Immature natural killer cell (primary cell): ENCODE results near the gene RPS6KA2. TPM values are rescaled to one million over a fixed set of nuclear protein-coding genes. Genes with fewer than 3 reads are reported as not detected.

Experiments
- DNase-seq, 3 donors: peaks; one replicate each; pipeline ENCODE4 v3.0.0; 2022; ENCODE audit warnings: mixed read lengths in 1 of 3
- H3K27ac Mint-ChIP-seq, 6 donors: one replicate each; pipeline ENCODE4 v1.8.0; 2020; ENCODE audit warnings: mixed read lengths in 6 of 6, mild to moderate bottlenecking in 5 of 6, inconsistent platforms in 4 of 6, moderate library complexity in 3 of 6
- H3K27me3 Mint-ChIP-seq, 3 donors: one replicate each; pipeline ENCODE4 v1.8.0; 2020 to 2021; ENCODE audit warnings: low read depth in 3 of 3, mild to moderate bottlenecking in 3 of 3, mixed read lengths in 3 of 3, moderate library complexity in 3 of 3, inconsistent platforms in 1 of 3
- H3K36me3 Mint-ChIP-seq, 3 donors: one replicate each; pipeline ENCODE4 v1.8.0; 2020; ENCODE audit warnings: mixed read lengths in 3 of 3, inconsistent platforms in 2 of 3, mild to moderate bottlenecking in 2 of 3
- H3K4me1 Mint-ChIP-seq, 2 donors: one replicate each; pipeline ENCODE4 v1.8.0; 2020; ENCODE audit warnings: inconsistent platforms in 2 of 2, mild to moderate bottlenecking in 2 of 2, mixed read lengths in 2 of 2, moderate library complexity in 1 of 2
- H3K4me3 Mint-ChIP-seq, 5 donors: one replicate each; pipeline ENCODE4 v1.8.0; 2020; ENCODE audit warnings: mild to moderate bottlenecking in 5 of 5, mixed read lengths in 5 of 5, inconsistent platforms in 3 of 5, moderate library complexity in 3 of 5
- H3K9me3 Mint-ChIP-seq, 6 donors: one replicate each; pipeline ENCODE4 v1.8.0; 2020; ENCODE audit warnings: mild to moderate bottlenecking in 6 of 6, mixed read lengths in 6 of 6, inconsistent platforms in 4 of 6, moderate library complexity in 3 of 6
- polyA plus RNA-seq, 3 donors: library from polyadenylated mRNA; unstranded; fragments of 300-500 nt; fragmentation: Illumina TruSeq; gene quantifications; one replicate each; pipeline ENCODE4 v1.2.3, GENCODE V29; 2021

Gene RPS6KA2
- polyA plus RNA-seq, 3 donors from 2014 or later: 2.5 to 5.3 (median 3.4) TPM

DNA sequence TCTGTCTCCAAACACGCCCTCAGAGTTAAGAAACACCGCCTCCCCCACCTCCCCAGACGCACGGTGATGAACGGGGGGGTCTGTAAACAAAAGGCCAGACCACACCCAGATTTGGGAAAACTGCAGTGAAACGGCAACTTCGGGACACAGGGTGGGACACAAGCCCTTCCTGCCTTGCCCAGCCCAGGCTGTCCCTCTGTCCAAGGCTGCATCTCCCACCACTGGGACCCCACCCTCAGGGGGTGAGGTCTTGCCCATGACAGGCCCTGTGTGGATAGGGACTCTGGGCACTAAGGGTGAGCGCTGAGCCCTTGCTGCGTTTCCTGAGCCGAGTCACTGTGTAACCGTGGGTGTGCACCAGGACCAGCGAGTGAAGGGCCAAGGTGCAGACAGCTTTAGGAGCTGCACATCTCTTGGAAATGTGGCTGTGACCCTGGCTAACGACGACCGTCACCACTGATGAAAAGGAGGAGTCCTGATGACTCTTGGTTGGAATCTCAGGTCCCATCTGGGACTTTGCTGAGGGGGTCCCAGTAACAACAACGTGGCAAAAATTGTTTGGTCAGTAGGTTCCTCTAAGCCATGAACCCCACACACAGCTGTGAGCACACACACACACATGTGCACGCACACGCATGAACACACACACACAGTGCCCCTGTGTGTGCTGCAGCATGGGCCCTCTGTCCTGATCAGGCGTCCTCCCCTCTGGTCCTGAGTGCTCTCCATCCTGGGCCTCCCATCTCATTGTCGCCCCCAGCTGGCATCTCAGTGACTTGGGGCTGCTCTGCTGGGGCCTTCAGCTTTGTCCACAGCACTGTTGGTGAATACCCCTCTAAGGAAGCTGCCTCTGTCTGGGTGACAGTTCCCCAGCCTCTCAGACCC lies 141.2 kb downstream of the RPS6KA2 start:
- H3K9me3 Mint-ChIP-seq: no peaks in the 10 kb centered on the region
- H3K27ac Mint-ChIP-seq: peak overlapping the region in 5 of 6 donors; percentile 20 to 91 (median 49)
- peaks cover 0 to 6% (median 3%) of the 10 kb centered on the region in 3 donors for H3K27me3 Mint-ChIP-seq

DNA sequence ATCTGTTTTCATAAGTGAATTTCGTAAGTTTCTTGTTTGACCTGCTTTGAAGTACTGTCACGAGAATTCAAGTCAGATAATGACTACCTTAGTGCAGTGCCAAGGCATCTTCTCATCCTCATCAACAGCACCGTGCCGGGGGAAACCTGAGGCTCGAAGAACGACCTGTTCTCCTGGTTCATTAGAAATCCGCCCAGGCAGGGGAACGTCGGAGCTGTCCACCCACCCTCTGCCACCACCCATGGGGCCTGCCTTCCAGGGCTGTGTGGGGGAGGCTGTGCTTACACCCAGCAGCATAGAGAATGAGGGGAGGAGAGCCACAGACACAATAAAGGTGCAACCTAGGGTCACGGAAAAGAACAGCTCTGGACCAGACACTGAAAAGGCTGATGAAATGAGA lies 142.2 kb downstream of the RPS6KA2 start:
- peak overlapping the region in 4 of 6 donors; percentile 34 to 57 (median 44) for H3K27ac Mint-ChIP-seq
- peaks cover 0 to under 1% (median 0%) of the 10 kb centered on the region in 3 donors for H3K36me3 Mint-ChIP-seq
- H3K4me3 Mint-ChIP-seq: no peak overlapping the region
- no peaks in the 10 kb centered on the region for H3K9me3 Mint-ChIP-seq
- DNase-seq: no peak
- H3K4me1 Mint-ChIP-seq: peaks cover 25 to 26% of the 10 kb centered on the region in 2 donors
- peaks cover 0 to 6% (median 3%) of the 10 kb centered on the region in 3 donors for H3K27me3 Mint-ChIP-seq

More for the DNA sequence above, 141.2 kb downstream of the RPS6KA2 start:
- Mint-ChIP-seq H3K36me3 (no peaks in the 10 kb centered on the region), H3K4me1 (peaks cover 26 to 35% of the 10 kb centered on the region in 2 donors), H3K4me3 (no peak overlapping the region)
- DNase-seq: no peak

DNA sequence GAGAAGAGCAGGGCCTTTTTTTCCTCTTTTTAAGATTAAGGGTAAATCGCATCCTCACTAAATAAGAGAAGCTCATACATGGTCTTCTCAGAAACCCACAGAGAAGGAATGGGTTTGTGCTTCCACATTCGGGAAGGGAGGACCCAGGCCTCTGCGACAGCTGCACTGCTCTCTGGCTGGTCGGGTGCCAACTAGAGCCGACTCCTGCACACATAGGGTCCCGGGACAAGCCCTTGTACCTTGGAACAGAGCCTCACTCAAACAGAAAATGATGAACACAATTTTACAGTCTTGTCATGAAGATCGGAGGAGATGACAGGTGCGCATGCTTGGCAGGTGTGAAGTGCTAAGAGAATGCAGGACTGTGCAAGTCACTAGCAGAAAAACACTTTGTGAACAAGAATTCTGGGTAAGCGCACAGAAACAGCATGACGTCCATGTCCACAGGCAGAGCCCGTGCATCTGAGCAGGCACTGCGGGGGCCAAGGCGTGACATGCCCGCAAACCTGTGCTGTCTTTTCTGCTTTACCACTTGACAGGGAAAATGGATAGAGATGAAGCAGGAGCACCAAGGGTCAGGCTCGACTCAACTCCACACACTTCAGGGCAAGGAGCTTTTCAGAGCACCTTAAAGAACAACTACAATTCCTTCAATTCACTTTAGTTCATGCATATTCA lies 143.3 kb downstream of the RPS6KA2 start:
- peaks cover 0 to 4% (median 0%) of the 10 kb centered on the region in 3 donors for H3K36me3 Mint-ChIP-seq
- H3K27me3 Mint-ChIP-seq: peaks cover 2 to 6% (median 3%) of the 10 kb centered on the region in 3 donors
- H3K4me3 Mint-ChIP-seq: no peak overlapping the region
- no peak for DNase-seq
- peak overlapping the region in 1 of 6 donors; percentile 67 for H3K27ac Mint-ChIP-seq
- H3K9me3 Mint-ChIP-seq: no peaks in the 10 kb centered on the region
- peaks cover 18 to 19% of the 10 kb centered on the region in 2 donors for H3K4me1 Mint-ChIP-seq

DNA sequence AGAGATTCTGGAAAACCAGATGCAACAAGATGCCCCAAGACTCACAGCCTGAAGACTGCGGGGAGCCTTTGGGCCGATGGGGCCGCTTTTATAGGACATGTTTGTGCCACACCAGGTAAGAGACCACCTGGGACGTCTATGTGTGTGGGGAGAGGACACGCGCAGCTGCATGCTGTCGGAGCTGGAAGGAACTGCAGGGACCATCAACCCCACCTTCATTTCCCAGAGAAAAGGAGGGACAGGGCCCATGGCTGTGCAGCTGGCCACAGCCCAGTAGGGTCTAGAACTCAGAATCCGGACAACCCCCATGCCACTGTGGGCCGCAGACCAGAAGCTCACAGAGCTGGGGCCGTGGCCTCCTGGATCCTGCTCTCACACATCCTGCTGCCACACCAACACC lies 144.0 kb downstream of the RPS6KA2 start:
- no peak for DNase-seq
- H3K4me1 Mint-ChIP-seq: peaks cover 11 to 12% of the 10 kb centered on the region in 2 donors
- no peak overlapping the region for H3K27ac Mint-ChIP-seq
- H3K4me3 Mint-ChIP-seq: no peak overlapping the region
- peaks cover 0 to 4% (median 0%) of the 10 kb centered on the region in 3 donors for H3K36me3 Mint-ChIP-seq
- no peaks in the 10 kb centered on the region for H3K9me3 Mint-ChIP-seq
- H3K27me3 Mint-ChIP-seq: peaks cover 2 to 4% (median 3%) of the 10 kb centered on the region in 3 donors

DNA sequence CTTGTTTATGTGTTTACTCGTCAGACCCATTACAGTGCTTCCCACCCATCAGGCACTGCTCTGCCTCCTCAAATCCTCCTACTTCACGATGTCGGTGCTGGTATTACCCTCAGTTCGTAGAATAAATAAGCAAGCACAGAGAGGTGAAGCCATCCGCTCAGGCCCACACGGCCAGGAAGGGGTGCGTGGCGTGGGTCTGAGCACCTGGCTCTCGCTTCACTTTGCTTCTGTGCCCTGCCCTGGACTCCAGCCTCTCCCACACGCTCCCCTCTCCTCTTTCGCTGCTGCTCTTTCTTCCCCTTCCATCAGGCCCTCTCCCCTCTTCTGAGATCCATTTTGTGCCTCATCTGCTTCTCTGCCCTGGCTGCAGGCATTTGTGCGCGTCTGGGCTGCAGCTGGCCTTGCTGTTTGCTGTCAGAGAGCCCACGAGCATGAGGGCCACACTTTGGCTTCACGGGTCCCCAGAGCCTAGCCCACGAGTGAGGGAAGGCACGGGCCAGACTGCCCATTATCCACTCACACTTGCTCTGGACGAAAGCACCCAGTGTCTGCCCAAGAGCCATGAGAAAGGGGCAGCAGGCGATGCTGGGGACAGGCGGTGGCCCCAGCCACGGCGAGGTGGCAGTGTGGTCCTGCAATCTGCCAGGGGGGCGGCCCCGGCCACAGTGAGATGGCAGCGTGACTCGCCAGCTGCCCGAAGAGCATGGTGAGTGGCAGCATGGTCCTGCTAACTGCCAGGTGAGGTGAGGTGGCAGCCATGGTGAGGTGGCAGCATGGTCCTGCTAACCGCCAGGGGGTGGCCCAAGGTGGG lies 148.1 kb downstream of the RPS6KA2 start:
- Mint-ChIP-seq H3K27me3 (peaks cover 1 to 10% (median 3%) of the 10 kb centered on the region in 3 donors), H3K27ac (no peak overlapping the region), H3K4me1 (no peaks in the 10 kb centered on the region), H3K9me3 (no peaks in the 10 kb centered on the region), H3K36me3 (peaks cover 0 to 4% (median 0%) of the 10 kb centered on the region in 3 donors), H3K4me3 (no peak overlapping the region)
- no peak for DNase-seq

DNA sequence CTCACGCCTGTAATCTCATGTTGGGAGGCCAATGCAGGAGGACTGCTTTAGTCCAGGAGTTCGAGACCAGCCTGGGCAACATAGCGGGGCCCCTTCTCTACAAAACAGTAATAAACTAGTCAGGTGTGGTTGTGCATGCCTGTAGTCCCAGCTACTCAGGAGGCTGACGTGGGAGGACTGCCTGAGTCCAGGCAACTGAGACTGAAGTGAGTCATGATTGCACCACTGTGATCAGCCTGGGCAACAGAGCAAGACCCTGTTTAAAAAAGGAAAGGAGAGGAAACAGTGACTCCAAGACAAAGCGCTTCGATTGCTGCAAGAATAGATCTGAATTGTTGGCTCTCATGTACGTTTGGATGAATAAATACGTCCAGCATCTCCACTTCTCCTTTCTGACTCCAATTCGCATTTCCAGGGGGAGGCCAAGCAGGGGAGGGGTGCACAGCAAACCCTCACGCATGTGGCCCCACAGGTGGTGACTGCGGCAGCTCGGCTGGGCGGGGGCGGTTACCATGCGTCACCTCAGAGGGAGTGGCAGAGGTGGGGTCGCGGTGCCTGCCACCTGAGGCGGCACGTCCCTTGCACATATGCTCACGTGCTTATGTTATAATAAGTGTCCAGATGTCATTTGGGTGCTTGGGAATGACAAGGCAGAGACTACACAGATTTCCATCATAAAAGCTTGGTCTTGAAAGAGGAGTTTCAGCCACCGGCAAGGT lies 149.2 kb downstream of the RPS6KA2 start:
- H3K4me3 Mint-ChIP-seq: no peak overlapping the region
- H3K9me3 Mint-ChIP-seq: no peaks in the 10 kb centered on the region
- no peak for DNase-seq
- peaks cover 1 to 14% (median 3%) of the 10 kb centered on the region in 3 donors for H3K27me3 Mint-ChIP-seq
- H3K4me1 Mint-ChIP-seq: no peaks in the 10 kb centered on the region
- peaks cover 0 to 4% (median 0%) of the 10 kb centered on the region in 3 donors for H3K36me3 Mint-ChIP-seq
- no peak overlapping the region for H3K27ac Mint-ChIP-seq

DNA sequence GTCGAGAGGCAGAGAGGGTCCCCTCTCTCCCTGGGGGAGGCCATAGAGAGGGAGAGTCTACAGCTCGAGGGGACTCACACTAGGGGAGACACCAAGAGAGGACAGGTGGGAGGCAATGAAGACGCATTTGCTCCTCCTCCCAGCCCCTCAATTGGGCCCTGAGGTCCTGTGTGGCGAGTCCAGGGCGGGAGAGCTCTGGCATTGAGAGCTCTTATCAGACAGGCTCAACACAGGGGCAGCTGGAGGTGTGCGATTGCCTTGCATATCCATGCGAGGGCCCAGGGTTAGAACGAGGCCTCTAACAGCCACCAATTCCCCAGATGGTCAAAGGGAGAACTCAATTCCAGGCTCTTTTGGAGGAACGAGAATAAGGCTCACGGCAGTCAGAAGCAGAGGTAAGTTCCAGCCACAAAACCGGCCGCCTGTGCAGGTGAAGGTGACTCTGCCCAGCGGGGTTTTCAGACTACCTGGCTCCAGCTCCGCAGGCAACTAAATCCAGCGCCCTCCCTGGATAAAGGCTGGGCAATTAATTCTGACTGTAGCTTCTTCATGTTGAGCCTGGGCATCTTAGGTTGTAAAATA lies 150.3 kb downstream of the RPS6KA2 start:
- DNase-seq: no peak
- Mint-ChIP-seq H3K27ac (no peak overlapping the region), H3K4me1 (no peaks in the 10 kb centered on the region), H3K4me3 (no peak overlapping the region), H3K27me3 (peaks cover 1 to 14% (median 3%) of the 10 kb centered on the region in 3 donors), H3K9me3 (no peaks in the 10 kb centered on the region), H3K36me3 (peaks cover 0 to 4% (median 0%) of the 10 kb centered on the region in 3 donors)

DNA sequence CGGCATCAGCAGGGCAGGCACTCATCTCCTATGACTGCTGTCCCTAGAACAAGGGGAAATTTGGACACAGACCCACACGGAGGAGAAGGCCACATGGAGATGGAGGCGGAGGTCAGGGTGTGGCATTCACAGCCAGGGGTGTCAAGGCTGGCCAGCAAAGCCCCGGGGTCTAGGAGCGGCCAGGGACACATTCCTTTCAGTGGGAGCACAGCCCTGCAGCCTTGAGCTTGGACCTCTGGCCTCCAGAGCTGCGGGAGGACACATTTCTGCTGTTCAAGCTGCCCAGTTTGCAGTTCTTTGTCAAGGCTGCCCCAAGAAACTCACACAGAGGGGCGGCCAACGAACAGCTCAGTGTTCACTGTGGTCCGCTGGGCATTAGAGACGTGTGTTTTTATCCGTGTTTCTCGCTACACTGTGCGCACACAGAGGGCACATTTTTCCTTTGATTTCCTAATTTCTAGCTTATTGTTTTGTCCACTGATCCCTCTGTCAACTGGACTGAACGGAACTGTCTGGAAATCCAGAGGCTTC lies 150.9 kb downstream of the RPS6KA2 start:
- H3K36me3 Mint-ChIP-seq: peaks cover 0 to 4% (median 0%) of the 10 kb centered on the region in 3 donors
- no peaks in the 10 kb centered on the region for H3K4me1 Mint-ChIP-seq

DNA sequence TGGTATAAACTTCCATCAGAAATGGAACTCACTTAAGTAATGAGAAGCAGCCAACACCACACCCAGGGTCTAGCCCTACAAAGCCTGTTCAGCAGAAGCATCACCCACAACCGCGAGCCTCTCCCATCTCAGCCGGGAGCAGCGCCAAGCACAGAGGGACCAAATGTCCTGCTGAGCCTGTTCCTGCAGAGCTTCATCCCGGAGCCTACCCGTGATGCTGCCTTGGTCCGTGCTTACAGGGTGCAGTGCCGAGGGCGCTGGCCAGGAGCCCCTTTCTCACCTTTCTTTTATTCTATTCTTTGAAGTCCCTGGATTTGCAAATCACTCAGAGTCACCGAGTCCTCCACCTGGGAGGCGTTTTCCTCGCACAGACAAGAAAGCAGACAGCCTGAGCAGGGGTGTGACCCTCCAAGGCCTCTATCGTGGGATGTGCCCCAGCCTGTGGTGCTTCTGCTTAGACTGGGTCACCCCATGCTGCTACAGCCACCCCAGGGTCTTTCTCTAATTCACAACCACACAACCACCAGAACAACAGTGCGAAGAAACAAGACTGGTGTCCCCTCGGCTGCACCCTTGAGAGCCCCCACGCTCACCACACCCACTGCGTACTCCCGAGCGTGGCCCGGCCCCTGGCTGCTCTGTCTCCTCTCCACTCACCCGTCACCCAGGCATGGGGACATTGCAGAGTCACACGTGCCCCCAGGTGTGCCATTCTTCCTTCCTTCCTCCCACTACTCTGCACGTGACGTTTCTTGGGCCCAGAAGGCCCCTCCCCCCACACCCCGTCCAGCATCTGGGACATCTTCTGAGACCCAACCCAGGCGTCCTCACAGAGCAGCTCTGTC lies 152.1 kb downstream of the RPS6KA2 start:
- DNase-seq: no peak
- Mint-ChIP-seq H3K4me1 (no peaks in the 10 kb centered on the region), H3K27me3 (peaks cover 0 to 14% (median 3%) of the 10 kb centered on the region in 3 donors), H3K4me3 (no peak overlapping the region), H3K36me3 (peaks cover 0 to 4% (median 0%) of the 10 kb centered on the region in 3 donors), H3K9me3 (no peaks in the 10 kb centered on the region), H3K27ac (no peak overlapping the region)

More for the DNA sequence above, 150.9 kb downstream of the RPS6KA2 start:
- Mint-ChIP-seq H3K9me3 (no peaks in the 10 kb centered on the region), H3K4me3 (no peak overlapping the region), H3K27me3 (peaks cover 0 to 14% (median 3%) of the 10 kb centered on the region in 3 donors), H3K27ac (no peak overlapping the region)
- DNase-seq: no peak

DNA sequence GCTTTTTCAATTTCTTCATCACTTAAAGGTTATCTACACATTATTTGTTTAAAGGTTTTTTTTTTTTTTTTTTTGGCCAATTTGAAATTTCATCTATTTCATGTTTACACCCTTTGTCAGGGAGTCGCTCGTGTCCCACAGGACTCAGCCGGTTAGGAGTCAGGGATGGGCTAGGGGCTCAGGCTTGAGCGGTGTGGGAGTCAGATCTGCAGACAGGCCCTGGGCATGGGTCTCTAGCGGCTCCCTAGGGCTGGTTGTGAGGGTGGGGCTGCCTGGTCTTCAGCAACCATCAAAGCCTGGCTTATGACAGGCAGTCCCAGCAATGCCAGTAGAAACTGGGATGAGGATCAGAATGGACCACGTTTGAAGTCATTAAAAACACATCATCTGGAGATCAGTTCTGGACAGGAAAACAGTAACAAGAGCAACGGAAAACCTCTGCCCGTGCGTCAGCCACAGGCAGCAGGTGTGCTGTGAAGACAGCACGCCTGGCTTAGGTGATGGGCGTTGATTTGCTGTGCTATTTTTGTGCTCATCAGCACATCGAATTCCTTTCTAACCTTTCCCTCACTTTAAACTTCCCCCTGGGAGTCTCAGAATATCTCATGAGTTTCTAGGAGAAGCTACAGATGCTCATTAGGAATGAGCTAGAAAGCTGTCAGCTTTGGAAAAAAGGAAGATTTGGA lies 153.0 kb downstream of the RPS6KA2 start:
- no peaks in the 10 kb centered on the region for H3K36me3 Mint-ChIP-seq
- H3K9me3 Mint-ChIP-seq: no peaks in the 10 kb centered on the region
- no peak for DNase-seq
- no peak overlapping the region for H3K4me3 Mint-ChIP-seq
- no peaks in the 10 kb centered on the region for H3K4me1 Mint-ChIP-seq
- peaks cover 0 to 16% (median 3%) of the 10 kb centered on the region in 3 donors for H3K27me3 Mint-ChIP-seq
- H3K27ac Mint-ChIP-seq: no peak overlapping the region

DNA sequence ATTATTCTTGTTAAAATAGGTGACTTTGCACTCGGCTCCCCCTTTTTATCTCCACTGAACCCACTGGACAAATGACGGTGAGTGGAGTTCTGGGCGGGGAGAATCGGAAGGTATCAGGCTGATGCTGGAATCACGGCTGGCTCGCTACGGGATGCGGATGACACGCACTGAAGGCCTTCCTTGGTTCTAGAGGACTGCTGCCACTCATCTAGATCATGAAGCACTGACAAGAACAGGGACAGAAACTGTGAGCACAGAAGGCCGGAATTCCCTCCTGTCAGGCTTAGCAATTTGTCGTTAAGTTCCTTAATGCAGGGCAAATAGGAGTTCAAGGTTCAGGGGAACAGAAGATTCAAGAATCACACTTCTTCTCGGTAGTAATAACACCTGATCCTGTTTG lies 154.4 kb downstream of the RPS6KA2 start:
- H3K27ac Mint-ChIP-seq: no peak overlapping the region
- no peak for DNase-seq
- no peak overlapping the region for H3K4me3 Mint-ChIP-seq
- no peaks in the 10 kb centered on the region for H3K9me3 Mint-ChIP-seq
- H3K36me3 Mint-ChIP-seq: no peaks in the 10 kb centered on the region
- H3K4me1 Mint-ChIP-seq: no peaks in the 10 kb centered on the region
- peaks cover 0 to 19% (median 1%) of the 10 kb centered on the region in 3 donors for H3K27me3 Mint-ChIP-seq
